A549 treated with Mapracorat at 1 μM for 4 hours (cell line): ENCODE measurements around the gene SPANXC. TPM values are rescaled to one million over a fixed set of nuclear protein-coding genes. Genes with fewer than 3 reads are reported as not detected.

Experiments
- total RNA-seq: library from RNA; stranded (reverse); fragments of 200-300 nt; extraction: Qiagen RNA extraction; gene quantifications from 5 replicates; pipeline ENCODE4 v1.2.3, GENCODE V29; 2022

The SPANXC gene, protein sequence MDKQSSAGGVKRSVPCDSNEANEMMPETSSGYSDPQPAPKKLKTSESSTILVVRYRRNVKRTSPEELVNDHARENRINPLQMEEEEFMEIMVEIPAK
- total RNA-seq = 1.3 TPM in 1 of 5 replicates, not detected in the others

DNA sequence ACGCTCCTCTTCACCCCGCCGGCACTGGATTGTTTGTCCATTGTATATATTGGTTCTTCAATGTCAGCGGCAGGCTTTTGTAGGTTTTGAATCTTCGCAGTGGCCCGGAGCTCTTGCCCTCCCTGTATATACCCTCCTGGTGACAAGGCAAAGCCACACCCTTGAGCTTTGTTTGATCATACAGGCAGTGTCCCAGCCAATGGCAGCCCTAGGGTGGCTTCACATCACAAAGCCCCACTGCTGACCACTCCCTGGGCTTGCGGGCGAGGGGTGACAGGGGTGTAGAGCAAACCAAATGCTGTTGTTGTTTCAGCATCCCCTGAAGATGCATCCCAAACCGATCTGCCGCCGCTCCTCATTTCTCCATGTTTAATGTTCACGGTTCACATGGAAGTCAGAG lies at the start of gene SPANXC:
Gene SPANXC, minus strand, starts transcription at position 101 of the 400 bp plus-strand sequence. Its CDS starts 60 bp downstream, at position 41.

Other genes with a start within 250 kb of the SPANXC start
- gene SPANXB1, start 239.9 kb downstream of the SPANXC start, total RNA-seq = 1.3 to 3.9 TPM (median 2.5 TPM) in 5 replicates
- 80.5 to 98.8 TPM (median 90.3 TPM) in 5 replicates for gene LDOC1, start 65.4 kb downstream of the SPANXC start, total RNA-seq